ENCODE data around the gene KTN1. TPM values are rescaled to one million over a fixed set of nuclear protein-coding genes. Genes with fewer than 3 reads are reported as not detected.

KTN1 gene
- polyA plus RNA-seq, 1 donor from 2014 or later = 95.0 TPM

DNA sequence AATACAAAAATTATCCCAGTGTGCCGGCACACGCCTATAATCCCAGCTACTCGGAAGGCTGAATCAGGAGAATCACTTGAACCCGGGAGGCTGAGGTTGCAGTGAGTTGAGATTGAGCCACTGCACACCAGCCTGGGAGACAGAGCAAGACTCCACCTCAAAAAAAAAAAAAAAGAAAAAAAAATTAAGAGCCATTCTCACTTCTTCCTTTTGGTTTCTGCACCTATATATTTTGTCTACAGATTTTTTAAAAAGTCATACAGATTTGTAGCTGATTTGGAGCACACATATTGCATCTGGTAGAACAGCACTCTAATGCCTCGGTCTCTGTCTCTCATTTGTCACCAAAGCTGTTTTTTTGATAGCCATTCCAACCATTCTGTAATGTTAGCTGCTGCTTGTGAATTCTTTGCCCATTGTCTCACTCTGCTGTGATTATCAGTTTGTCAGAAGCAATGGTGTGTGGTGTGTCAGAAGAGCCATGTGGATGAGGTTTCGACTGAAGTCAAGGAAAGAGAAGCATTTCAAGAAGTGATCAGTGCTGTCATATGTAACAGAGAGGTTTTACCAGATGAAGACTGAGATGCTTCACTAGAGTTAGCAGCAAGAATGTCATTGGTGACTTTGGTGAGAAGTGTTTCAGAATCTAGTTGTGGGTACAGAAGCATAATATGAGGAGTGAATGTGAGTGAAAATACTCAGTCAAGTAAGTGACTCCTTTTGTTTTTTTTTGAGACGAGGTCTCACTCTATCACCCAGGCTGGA is 8.7 kb upstream of the KTN1 start:
- TF ChIP-seq EP300 (conservative IDR thresholded peaks at IDR 0.05; ENCODE audit: poor library complexity, severe bottlenecking) (no peak), REST (IDR thresholded peaks at IDR 0.05; ENCODE audit: borderline replicate concordance) (no peak), MXI1 (conservative IDR thresholded peaks at IDR 0.05; ENCODE audit: poor library complexity, severe bottlenecking) (no peak), RAD21 (conservative IDR thresholded peaks at IDR 0.05) (no peak), SMC3 (conservative IDR thresholded peaks at IDR 0.05; ENCODE audit: poor library complexity) (no peak), EZH2 (IDR thresholded peaks at IDR 0.05; ENCODE audit: borderline replicate concordance, insufficient read depth, low read length, poor library complexity, severe bottlenecking) (no peak), CTCF (IDR thresholded peaks at IDR 0.05; ENCODE audit: poor library complexity, severe bottlenecking) (no peak), POLR2AphosphoS5 (IDR thresholded peaks at IDR 0.05) (no peak)
- Histone ChIP-seq H2AFZ (ENCODE audit: low read depth, low read length) (no peak overlapping the region), H3K9me2 (ENCODE audit: insufficient read depth, low read length) (no peaks in the 10 kb centered on the region), H3K27ac (ENCODE audit: low read length) (no peak overlapping the region), H4K20me1 (ENCODE audit: insufficient read depth) (no peaks in the 10 kb centered on the region), H3K4me3 (ENCODE audit: low read length) (no peak overlapping the region), H3K9ac (ENCODE audit: low read length) (no peak overlapping the region), H3K36me3 (ENCODE audit: insufficient read depth, low read length) (no peaks in the 10 kb centered on the region), H3K79me2 (replicated peaks; ENCODE audit: insufficient read depth, low read length) (no peaks in the 10 kb centered on the region), H3K9me3 (ENCODE audit: low read length) (no peaks in the 10 kb centered on the region), H3K4me2 (ENCODE audit: low read length) (no peak overlapping the region), H3F3A (ENCODE audit: insufficient read depth, low read length, poor library complexity, severe bottlenecking) (no peaks in the 10 kb centered on the region), H3K27me3 (ENCODE audit: insufficient read depth, low read depth, low read length) (no peaks in the 10 kb centered on the region)

GRCh38 chr14:55572578-55572977 is 7.4 kb upstream of the KTN1 start:
- peak overlapping the region; percentile 7 for H3K4me2 ChIP-seq (ENCODE audit: low read length)
- H3K9me3 ChIP-seq (ENCODE audit: low read length) = no peaks in the 10 kb centered on the region
- H2AFZ ChIP-seq (ENCODE audit: low read depth, low read length) = no peak overlapping the region
- no peaks in the 10 kb centered on the region for H3K9me2 ChIP-seq (ENCODE audit: insufficient read depth, low read length)
- H4K20me1 ChIP-seq (ENCODE audit: insufficient read depth) = no peaks in the 10 kb centered on the region
- no peaks in the 10 kb centered on the region for H3K79me2 ChIP-seq (replicated peaks; ENCODE audit: insufficient read depth, low read length)
- H3K27ac ChIP-seq (ENCODE audit: low read length) = peak overlapping the region; percentile 40
- H3K4me3 ChIP-seq (ENCODE audit: low read length) = peak overlapping the region; percentile 9
- H3K27me3 ChIP-seq (ENCODE audit: insufficient read depth, low read depth, low read length) = no peaks in the 10 kb centered on the region
- no peaks in the 10 kb centered on the region for H3F3A ChIP-seq (ENCODE audit: insufficient read depth, low read length, poor library complexity, severe bottlenecking)
- H3K9ac ChIP-seq (ENCODE audit: low read length) = no peak overlapping the region
- no peak for TF ChIP-seq EZH2 (IDR thresholded peaks at IDR 0.05; ENCODE audit: borderline replicate concordance, insufficient read depth, low read length, poor library complexity, severe bottlenecking)
- no peak for TF ChIP-seq EP300 (conservative IDR thresholded peaks at IDR 0.05; ENCODE audit: poor library complexity, severe bottlenecking)
- no peak for TF ChIP-seq CTCF (IDR thresholded peaks at IDR 0.05; ENCODE audit: poor library complexity, severe bottlenecking)
- TF ChIP-seq TAF1 (IDR thresholded peaks at IDR 0.05; ENCODE audit: low read depth) = no peak
- no peak for TF ChIP-seq MXI1 (conservative IDR thresholded peaks at IDR 0.05; ENCODE audit: poor library complexity, severe bottlenecking)
- no peak for TF ChIP-seq REST (IDR thresholded peaks at IDR 0.05; ENCODE audit: borderline replicate concordance)
- no peak for TF ChIP-seq SMC3 (conservative IDR thresholded peaks at IDR 0.05; ENCODE audit: poor library complexity)
- no peak for TF ChIP-seq POLR2AphosphoS5 (IDR thresholded peaks at IDR 0.05)
- H3K36me3 ChIP-seq (ENCODE audit: insufficient read depth, low read length) = no peaks in the 10 kb centered on the region

Measured in neural cell (in vitro differentiated cells).